ENCODE results near the gene TSHZ3.

The TSHZ3 gene

GRCh38 chr19:31349160-31349881 is at the start of gene TSHZ3:
Gene TSHZ3, minus strand, starts transcription at chr19:31349436. Its CDS starts 217 bp downstream, at chr19:31349219.
- Histone ChIP-seq H3K27me3 (ENCODE audit: low read depth, low read length) (peaks cover 4% of the 10 kb centered on the region), H3K4me3 (ENCODE audit: low read depth in 1 of 2, low read length in 2 of 2) (peak within 1 kb of the TSS; percentile 74 to 91), H3K9me3 (ENCODE audit: control insufficient read depth in 1 of 2, low read length in 2 of 2) (no peaks in the 10 kb centered on the region), H3K4me1 (ENCODE audit: control insufficient read depth in 1 of 2, insufficient read depth in 2 of 2, low read length in 2 of 2) (peaks cover 0 to 33% of the 10 kb centered on the region in 2 donors), H3K36me3 (ENCODE audit: control insufficient read depth in 1 of 2, insufficient read depth in 2 of 2, low read length in 2 of 2) (no peaks in the 10 kb centered on the region), H3K27ac (ENCODE audit: low read length) (peak within 1 kb of the TSS; percentile 33)

GRCh38 chr19:31397308-31397707 is 48.1 kb upstream of the TSHZ3 start:
- H3K27me3 ChIP-seq (ENCODE audit: low read depth, low read length) = no peaks in the 10 kb centered on the region
- no peaks in the 10 kb centered on the region for H3K4me1 ChIP-seq (ENCODE audit: control insufficient read depth in 1 of 2, insufficient read depth in 2 of 2, low read length in 2 of 2)
- H3K4me3 ChIP-seq (ENCODE audit: low read depth in 1 of 2, low read length in 2 of 2) = no peak overlapping the region
- H3K27ac ChIP-seq (ENCODE audit: low read length) = no peak overlapping the region
- H3K9me3 ChIP-seq (ENCODE audit: control insufficient read depth in 1 of 2, low read length in 2 of 2) = no peaks in the 10 kb centered on the region
- no peaks in the 10 kb centered on the region for H3K36me3 ChIP-seq (ENCODE audit: control insufficient read depth in 1 of 2, insufficient read depth in 2 of 2, low read length in 2 of 2)

- Histone ChIP-seq H3K9me3 (ENCODE audit: control insufficient read depth in 1 of 2, low read length in 2 of 2) (no peaks in the 10 kb centered on the region), H3K27me3 (ENCODE audit: low read depth, low read length) (no peaks in the 10 kb centered on the region), H3K4me3 (ENCODE audit: low read depth in 1 of 2, low read length in 2 of 2) (no peak overlapping the region), H3K27ac (ENCODE audit: low read length) (no peak overlapping the region), H3K4me1 (ENCODE audit: control insufficient read depth in 1 of 2, insufficient read depth in 2 of 2, low read length in 2 of 2) (no peaks in the 10 kb centered on the region), H3K36me3 (ENCODE audit: control insufficient read depth in 1 of 2, insufficient read depth in 2 of 2, low read length in 2 of 2) (no peaks in the 10 kb centered on the region)
Observed at GRCh38 chr19:31392464-31392863, 43.2 kb upstream of the TSHZ3 start.

GRCh38 chr19:31391518-31391917 is 42.3 kb upstream of the TSHZ3 start:
- no peaks in the 10 kb centered on the region for H3K36me3 ChIP-seq (ENCODE audit: control insufficient read depth in 1 of 2, insufficient read depth in 2 of 2, low read length in 2 of 2)
- H3K27me3 ChIP-seq (ENCODE audit: low read depth, low read length) = no peaks in the 10 kb centered on the region
- H3K9me3 ChIP-seq (ENCODE audit: control insufficient read depth in 1 of 2, low read length in 2 of 2) = no peaks in the 10 kb centered on the region
- H3K4me3 ChIP-seq (ENCODE audit: low read depth in 1 of 2, low read length in 2 of 2) = no peak overlapping the region
- H3K27ac ChIP-seq (ENCODE audit: low read length) = no peak overlapping the region
- no peaks in the 10 kb centered on the region for H3K4me1 ChIP-seq (ENCODE audit: control insufficient read depth in 1 of 2, insufficient read depth in 2 of 2, low read length in 2 of 2)

GRCh38 chr19:31390711-31391110 is 41.5 kb upstream of the TSHZ3 start:
- H3K4me3 ChIP-seq (ENCODE audit: low read depth in 1 of 2, low read length in 2 of 2) = no peak overlapping the region
- no peaks in the 10 kb centered on the region for H3K36me3 ChIP-seq (ENCODE audit: control insufficient read depth in 1 of 2, insufficient read depth in 2 of 2, low read length in 2 of 2)
- no peak overlapping the region for H3K27ac ChIP-seq (ENCODE audit: low read length)
- H3K4me1 ChIP-seq (ENCODE audit: control insufficient read depth in 1 of 2, insufficient read depth in 2 of 2, low read length in 2 of 2) = no peaks in the 10 kb centered on the region
- no peaks in the 10 kb centered on the region for H3K9me3 ChIP-seq (ENCODE audit: control insufficient read depth in 1 of 2, low read length in 2 of 2)
- no peaks in the 10 kb centered on the region for H3K27me3 ChIP-seq (ENCODE audit: low read depth, low read length)

- Histone ChIP-seq H3K9me3 (ENCODE audit: control insufficient read depth in 1 of 2, low read length in 2 of 2) (no peaks in the 10 kb centered on the region), H3K36me3 (ENCODE audit: control insufficient read depth in 1 of 2, insufficient read depth in 2 of 2, low read length in 2 of 2) (no peaks in the 10 kb centered on the region), H3K4me1 (ENCODE audit: control insufficient read depth in 1 of 2, insufficient read depth in 2 of 2, low read length in 2 of 2) (no peaks in the 10 kb centered on the region), H3K27me3 (ENCODE audit: low read depth, low read length) (no peaks in the 10 kb centered on the region), H3K4me3 (ENCODE audit: low read depth in 1 of 2, low read length in 2 of 2) (no peak overlapping the region), H3K27ac (ENCODE audit: low read length) (no peak overlapping the region)
Observed at GRCh38 chr19:31389874-31390273, 40.6 kb upstream of the TSHZ3 start.

GRCh38 chr19:31387717-31388301 is 38.6 kb upstream of the TSHZ3 start:
- Histone ChIP-seq H3K4me3 (ENCODE audit: low read depth in 1 of 2, low read length in 2 of 2) (no peak overlapping the region), H3K4me1 (ENCODE audit: control insufficient read depth in 1 of 2, insufficient read depth in 2 of 2, low read length in 2 of 2) (no peaks in the 10 kb centered on the region), H3K27ac (ENCODE audit: low read length) (no peak overlapping the region), H3K9me3 (ENCODE audit: control insufficient read depth in 1 of 2, low read length in 2 of 2) (no peaks in the 10 kb centered on the region), H3K36me3 (ENCODE audit: control insufficient read depth in 1 of 2, insufficient read depth in 2 of 2, low read length in 2 of 2) (no peaks in the 10 kb centered on the region), H3K27me3 (ENCODE audit: low read depth, low read length) (no peaks in the 10 kb centered on the region)

- Histone ChIP-seq H3K9me3 (ENCODE audit: control insufficient read depth in 1 of 2, low read length in 2 of 2) (no peaks in the 10 kb centered on the region), H3K27me3 (ENCODE audit: low read depth, low read length) (no peaks in the 10 kb centered on the region), H3K4me1 (ENCODE audit: control insufficient read depth in 1 of 2, insufficient read depth in 2 of 2, low read length in 2 of 2) (no peaks in the 10 kb centered on the region), H3K27ac (ENCODE audit: low read length) (no peak overlapping the region), H3K36me3 (ENCODE audit: control insufficient read depth in 1 of 2, insufficient read depth in 2 of 2, low read length in 2 of 2) (no peaks in the 10 kb centered on the region), H3K4me3 (ENCODE audit: low read depth in 1 of 2, low read length in 2 of 2) (no peak overlapping the region)
Observed at GRCh38 chr19:31386806-31387205, 37.6 kb upstream of the TSHZ3 start.

GRCh38 chr19:31385744-31386143 is 36.5 kb upstream of the TSHZ3 start:
- H3K9me3 ChIP-seq (ENCODE audit: control insufficient read depth in 1 of 2, low read length in 2 of 2) = no peaks in the 10 kb centered on the region
- H3K4me1 ChIP-seq (ENCODE audit: control insufficient read depth in 1 of 2, insufficient read depth in 2 of 2, low read length in 2 of 2) = no peaks in the 10 kb centered on the region
- no peak overlapping the region for H3K27ac ChIP-seq (ENCODE audit: low read length)
- no peaks in the 10 kb centered on the region for H3K27me3 ChIP-seq (ENCODE audit: low read depth, low read length)
- no peak overlapping the region for H3K4me3 ChIP-seq (ENCODE audit: low read depth in 1 of 2, low read length in 2 of 2)
- no peaks in the 10 kb centered on the region for H3K36me3 ChIP-seq (ENCODE audit: control insufficient read depth in 1 of 2, insufficient read depth in 2 of 2, low read length in 2 of 2)

- no peak overlapping the region for H3K4me3 ChIP-seq (ENCODE audit: low read depth in 1 of 2, low read length in 2 of 2)
Observed at GRCh38 chr19:31383553-31383952, 34.3 kb upstream of the TSHZ3 start.

GRCh38 chr19:31380854-31381253 is 31.6 kb upstream of the TSHZ3 start:
- H3K27me3 ChIP-seq (ENCODE audit: low read depth, low read length) = no peaks in the 10 kb centered on the region
- no peaks in the 10 kb centered on the region for H3K9me3 ChIP-seq (ENCODE audit: control insufficient read depth in 1 of 2, low read length in 2 of 2)
- H3K36me3 ChIP-seq (ENCODE audit: control insufficient read depth in 1 of 2, insufficient read depth in 2 of 2, low read length in 2 of 2) = no peaks in the 10 kb centered on the region
- peaks cover 0 to 5% of the 10 kb centered on the region in 2 donors for H3K4me1 ChIP-seq (ENCODE audit: control insufficient read depth in 1 of 2, insufficient read depth in 2 of 2, low read length in 2 of 2)
- H3K4me3 ChIP-seq (ENCODE audit: low read depth in 1 of 2, low read length in 2 of 2) = no peak overlapping the region
- no peak overlapping the region for H3K27ac ChIP-seq (ENCODE audit: low read length)

More at GRCh38 chr19:31383553-31383952, 34.3 kb upstream of the TSHZ3 start:
- Histone ChIP-seq H3K27ac (ENCODE audit: low read length) (no peak overlapping the region), H3K9me3 (ENCODE audit: control insufficient read depth in 1 of 2, low read length in 2 of 2) (no peaks in the 10 kb centered on the region), H3K36me3 (ENCODE audit: control insufficient read depth in 1 of 2, insufficient read depth in 2 of 2, low read length in 2 of 2) (no peaks in the 10 kb centered on the region), H3K4me1 (ENCODE audit: control insufficient read depth in 1 of 2, insufficient read depth in 2 of 2, low read length in 2 of 2) (peaks cover 0 to under 1% of the 10 kb centered on the region in 2 donors), H3K27me3 (ENCODE audit: low read depth, low read length) (no peaks in the 10 kb centered on the region)

All from muscle layer of duodenum (tissue), 2 donors.